Panc1 (cell line): Measurements from ENCODE around the gene CYP27C1. TPM values are rescaled to one million over a fixed set of nuclear protein-coding genes. Genes with fewer than 3 reads are reported as not detected.

Experiments
- ATAC-seq: fragments of 200-7000 bp; cut with Tn5 transposase; 2 replicates; pipeline ENCODE4 v1.9.1; 2020; ENCODE audit warnings: mild to moderate bottlenecking, moderate library complexity
- BruUV-seq: library from RNA; stranded (reverse); fragments of 400-500 nt; replicated peaks from 2 replicates; lab custom pipeline; 2021; lab: Mats Ljungman, UMichigan
- CTCF ChIA-PET: fragments of 300-600 bp; sonication (Branson Sonifier 250); formaldehyde crosslinking; loops from one replicate; lab custom pipeline; 2022; ENCODE audit warnings: antibody characterized with exemption; lab: Charles Lee
- POLR2A ChIA-PET: fragments of 300-600 bp; sonication (Branson Sonifier 250); formaldehyde crosslinking; loops from one replicate; lab custom pipeline; 2022; ENCODE audit warnings: antibody characterized with exemption; lab: Charles Lee
- DNase-seq: peaks from one replicate; pipeline ENCODE4 v3.0.0-alpha.2; 2010; ENCODE audit warnings: low read depth, low spot score
- H3K27ac ChIP-seq: 2 replicates; pipeline ENCODE4 v1.5.1; 2011; ENCODE audit warnings: mild to moderate bottlenecking, low read length, inconsistent platforms
- H3K27me3 ChIP-seq: fragments of 200-500 bp; sonication (Bioruptor generic); 2 replicates; pipeline ENCODE4 v1.6.0; 2014; ENCODE audit warnings: low read length, inconsistent platforms; ENCODE audit not compliant: control insufficient read depth, insufficient read depth
- H3K36me3 ChIP-seq: fragments of 200-500 bp; sonication (Bioruptor generic); 2 replicates; pipeline ENCODE4 v1.5.1; 2014; ENCODE audit warnings: inconsistent platforms, mild to moderate bottlenecking, low read length, moderate library complexity; ENCODE audit not compliant: control insufficient read depth, insufficient read depth
- H3K4me1 ChIP-seq: 2 replicates; pipeline ENCODE4 v1.5.1; 2011; ENCODE audit warnings: inconsistent platforms, mild to moderate bottlenecking, low read length, moderate library complexity; ENCODE audit not compliant: control insufficient read depth, insufficient read depth
- H3K4me3 ChIP-seq, 2 experiments: 2 replicates each; pipeline ENCODE4 v1.5.1; 2011 to 2012; ENCODE audit warnings: low read depth in 2 of 2, low read length in 2 of 2, mild to moderate bottlenecking in 2 of 2, inconsistent platforms in 1 of 2, moderate library complexity in 1 of 2
- H3K9me3 ChIP-seq: fragments of 200-500 bp; sonication (Bioruptor generic); 2 replicates; pipeline ENCODE4 v1.5.1; 2014; ENCODE audit warnings: low read depth, mild to moderate bottlenecking, inconsistent platforms, low read length, moderate library complexity; ENCODE audit not compliant: control insufficient read depth, insufficient read depth
- POLR2AphosphoS5 ChIP-seq: IDR thresholded peaks from 2 replicates; pipeline ENCODE4 v1.6.1; 2012; ENCODE audit warnings: mild to moderate bottlenecking, low read depth, low read length, moderate library complexity
- SIN3A ChIP-seq: IDR thresholded peaks from 2 replicates; pipeline ENCODE4 v1.6.1; 2012; ENCODE audit warnings: low read depth, mild to moderate bottlenecking, low read length, moderate library complexity, borderline replicate concordance; ENCODE audit not compliant: insufficient read depth
- TCF7L2 ChIP-seq: IDR thresholded peaks from 2 replicates; pipeline ENCODE4 v1.6.1; 2011; ENCODE audit warnings: mild to moderate bottlenecking, low read depth, low read length, inconsistent platforms
- in situ Hi-C: cut with HindIII; loops from 2 replicates; pipeline ENCODE4 v1.10.0; 2016; ENCODE audit warnings: low sequenced_read_pairs, low pct_unique_long_range_greater_than_20kb
- intact Hi-C: fragments of 100-400 bp; cut with micrococcal nuclease; formaldehyde crosslinking; loops from one replicate; pipeline ENCODE4 v1.10.0; 2022; ENCODE audit not compliant: unreplicated experiment
- total RNA-seq: library from RNA; stranded (reverse); gene quantifications from one replicate; pipeline ENCODE4 v1.2.1, GENCODE V29; 2021; ENCODE audit not compliant: unreplicated experiment
- TF ChIP-seq, protein P1 (sequence below), 2 experiments: IDR thresholded peaks; 2 replicates each; pipeline ENCODE4 v1.6.1; 2011 to 2012; ENCODE audit warnings: low read depth in 2 of 2, control low read depth in 1 of 2, low read length in 1 of 2, mild to moderate bottlenecking in 1 of 2, moderate library complexity in 1 of 2; ENCODE audit not compliant: insufficient read depth in 1 of 2
- TF ChIP-seq, protein P2 (sequence below): fragments of 450-650 bp; IDR thresholded peaks from 2 replicates; pipeline ENCODE4 v1.5.1; 2017; ENCODE audit warnings: mild to moderate bottlenecking

The CYP27C1 gene
- total RNA-seq, 1 experiment from 2014 or later: 5.7 TPM

DNA sequence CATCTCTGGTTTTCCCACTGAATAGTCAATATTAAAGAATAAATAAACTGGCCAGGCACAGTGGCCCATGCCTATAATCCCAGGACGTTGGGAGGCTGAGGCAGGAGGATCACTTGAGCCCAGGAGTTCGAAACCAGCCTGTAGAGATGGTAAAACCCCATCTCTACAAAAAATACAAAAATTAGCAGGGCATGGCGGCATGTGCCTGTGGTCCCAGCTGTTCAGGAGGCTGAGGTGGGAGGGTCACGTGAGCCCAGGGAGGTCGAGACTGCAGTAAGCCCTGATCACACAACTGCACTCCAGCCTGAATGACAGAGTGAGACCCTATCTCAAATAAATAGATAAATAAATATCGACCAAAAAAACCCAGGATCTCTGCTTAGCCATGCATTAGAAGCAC is 63.0 kb downstream of the CYP27C1 start:
- DNase-seq: no peak
- BruUV-seq: no TSS peak
- Histone ChIP-seq H3K27ac (no peak overlapping the region), H3K36me3 (no peaks in the 10 kb centered on the region), H3K9me3 (no peaks in the 10 kb centered on the region), H3K27me3 (no peaks in the 10 kb centered on the region; the same call in 1 of the 2 replicates), H3K4me3 (no peak overlapping the region), H3K4me1 (no peaks in the 10 kb centered on the region)
- in situ Hi-C loops (no loop called here), intact Hi-C loops (no loop called here)
- ChIA-PET CTCF (interaction anchor here (0.5 kb wide), 1 partner anchor 89 kb away, joined by 12 read pairs; no protein-coding TSS in a partner anchor), POLR2A (no interaction called here)
- ATAC-seq: no peak
- TF ChIP-seq, protein P1, sequence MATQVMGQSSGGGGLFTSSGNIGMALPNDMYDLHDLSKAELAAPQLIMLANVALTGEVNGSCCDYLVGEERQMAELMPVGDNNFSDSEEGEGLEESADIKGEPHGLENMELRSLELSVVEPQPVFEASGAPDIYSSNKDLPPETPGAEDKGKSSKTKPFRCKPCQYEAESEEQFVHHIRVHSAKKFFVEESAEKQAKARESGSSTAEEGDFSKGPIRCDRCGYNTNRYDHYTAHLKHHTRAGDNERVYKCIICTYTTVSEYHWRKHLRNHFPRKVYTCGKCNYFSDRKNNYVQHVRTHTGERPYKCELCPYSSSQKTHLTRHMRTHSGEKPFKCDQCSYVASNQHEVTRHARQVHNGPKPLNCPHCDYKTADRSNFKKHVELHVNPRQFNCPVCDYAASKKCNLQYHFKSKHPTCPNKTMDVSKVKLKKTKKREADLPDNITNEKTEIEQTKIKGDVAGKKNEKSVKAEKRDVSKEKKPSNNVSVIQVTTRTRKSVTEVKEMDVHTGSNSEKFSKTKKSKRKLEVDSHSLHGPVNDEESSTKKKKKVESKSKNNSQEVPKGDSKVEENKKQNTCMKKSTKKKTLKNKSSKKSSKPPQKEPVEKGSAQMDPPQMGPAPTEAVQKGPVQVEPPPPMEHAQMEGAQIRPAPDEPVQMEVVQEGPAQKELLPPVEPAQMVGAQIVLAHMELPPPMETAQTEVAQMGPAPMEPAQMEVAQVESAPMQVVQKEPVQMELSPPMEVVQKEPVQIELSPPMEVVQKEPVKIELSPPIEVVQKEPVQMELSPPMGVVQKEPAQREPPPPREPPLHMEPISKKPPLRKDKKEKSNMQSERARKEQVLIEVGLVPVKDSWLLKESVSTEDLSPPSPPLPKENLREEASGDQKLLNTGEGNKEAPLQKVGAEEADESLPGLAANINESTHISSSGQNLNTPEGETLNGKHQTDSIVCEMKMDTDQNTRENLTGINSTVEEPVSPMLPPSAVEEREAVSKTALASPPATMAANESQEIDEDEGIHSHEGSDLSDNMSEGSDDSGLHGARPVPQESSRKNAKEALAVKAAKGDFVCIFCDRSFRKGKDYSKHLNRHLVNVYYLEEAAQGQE (IDR thresholded peaks at IDR 0.05; ENCODE audit: insufficient read depth in 1 of 2, low read depth in 2 of 2, low read length in 1 of 2): no peak
- TF ChIP-seq, protein P2, sequence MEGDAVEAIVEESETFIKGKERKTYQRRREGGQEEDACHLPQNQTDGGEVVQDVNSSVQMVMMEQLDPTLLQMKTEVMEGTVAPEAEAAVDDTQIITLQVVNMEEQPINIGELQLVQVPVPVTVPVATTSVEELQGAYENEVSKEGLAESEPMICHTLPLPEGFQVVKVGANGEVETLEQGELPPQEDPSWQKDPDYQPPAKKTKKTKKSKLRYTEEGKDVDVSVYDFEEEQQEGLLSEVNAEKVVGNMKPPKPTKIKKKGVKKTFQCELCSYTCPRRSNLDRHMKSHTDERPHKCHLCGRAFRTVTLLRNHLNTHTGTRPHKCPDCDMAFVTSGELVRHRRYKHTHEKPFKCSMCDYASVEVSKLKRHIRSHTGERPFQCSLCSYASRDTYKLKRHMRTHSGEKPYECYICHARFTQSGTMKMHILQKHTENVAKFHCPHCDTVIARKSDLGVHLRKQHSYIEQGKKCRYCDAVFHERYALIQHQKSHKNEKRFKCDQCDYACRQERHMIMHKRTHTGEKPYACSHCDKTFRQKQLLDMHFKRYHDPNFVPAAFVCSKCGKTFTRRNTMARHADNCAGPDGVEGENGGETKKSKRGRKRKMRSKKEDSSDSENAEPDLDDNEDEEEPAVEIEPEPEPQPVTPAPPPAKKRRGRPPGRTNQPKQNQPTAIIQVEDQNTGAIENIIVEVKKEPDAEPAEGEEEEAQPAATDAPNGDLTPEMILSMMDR: no peak
- TF ChIP-seq POLR2AphosphoS5 (no peak), TCF7L2 (no peak), SIN3A (no peak)

DNA sequence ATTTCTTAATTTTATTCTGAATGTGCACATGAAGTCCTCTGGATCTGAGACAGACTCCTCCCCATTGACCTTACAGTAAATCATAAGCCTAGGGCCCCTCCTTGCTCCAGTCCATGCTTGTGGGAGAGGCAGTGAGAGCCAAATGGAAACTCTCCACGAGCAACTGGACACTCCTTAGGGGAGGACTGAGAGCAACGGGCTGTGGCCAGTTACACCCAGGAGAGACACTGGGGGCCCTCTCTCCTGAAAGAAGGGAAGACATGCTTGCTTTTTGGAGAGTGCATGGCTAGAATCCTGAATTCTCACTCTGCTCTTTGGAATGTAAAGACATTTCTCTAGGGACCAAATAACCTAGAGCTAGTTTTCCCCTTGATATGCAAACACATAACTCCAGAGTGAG is 64.2 kb downstream of the CYP27C1 start:
- in situ Hi-C loops (no loop called here), intact Hi-C loops (no loop called here)
- ChIA-PET POLR2A (no interaction called here), CTCF (no interaction called here)
- no peak overlapping the region for H3K4me3 ChIP-seq
- no peak for ATAC-seq
- H3K36me3 ChIP-seq: no peaks in the 10 kb centered on the region
- BruUV-seq: no TSS peak
- no peaks in the 10 kb centered on the region; the same call in 1 of the 2 replicates for H3K27me3 ChIP-seq
- no peak for DNase-seq
- TF ChIP-seq, protein P2: no peak
- TF ChIP-seq POLR2AphosphoS5 (no peak), SIN3A (no peak), TCF7L2 (no peak)
- TF ChIP-seq, protein P1 (IDR thresholded peaks at IDR 0.05; ENCODE audit: insufficient read depth in 1 of 2, low read depth in 2 of 2, low read length in 1 of 2): no peak
- no peaks in the 10 kb centered on the region for H3K4me1 ChIP-seq
- H3K9me3 ChIP-seq: no peaks in the 10 kb centered on the region
- no peak overlapping the region for H3K27ac ChIP-seq
